HCT116 (cell line): ENCODE results near the gene MMADHC.

Experiments
- CTCF ChIP-seq, 3 experiments: fragments of 200-600 bp in 1 of 3; sonication (generic) in 1 of 3; IDR thresholded peaks in 2 of 3; conservative IDR thresholded peaks in 1 of 3; 2 replicates each; pipeline ENCODE4 v1.5.1; 2012 to 2017; ENCODE audit warnings: low read depth in 2 of 3, low read length in 2 of 3, antibody characterized with exemption in 1 of 3, borderline replicate concordance in 1 of 3, control low read depth in 1 of 3, mild to moderate bottlenecking in 1 of 3, mixed read lengths in 1 of 3, mixed run types in 1 of 3, moderate library complexity in 1 of 3; ENCODE audit not compliant: insufficient read depth in 1 of 3
- ELF1 ChIP-seq: IDR thresholded peaks from 2 replicates; pipeline ENCODE4 v1.6.1; 2012; ENCODE audit warnings: low read depth, borderline replicate concordance
- EZH2 ChIP-seq: fragments of 200-600 bp; sonication (generic); IDR thresholded peaks from 2 replicates; pipeline ENCODE4 v1.6.1; 2017; ENCODE audit warnings: antibody characterized with exemption, mixed run types
- EZH2phosphoT487 ChIP-seq: fragments of 200-600 bp; IDR thresholded peaks from 2 replicates; pipeline ENCODE4 v1.6.1; 2018; ENCODE audit warnings: antibody characterized with exemption, borderline replicate concordance
- POLR2A ChIP-seq: IDR thresholded peaks from 2 replicates; pipeline ENCODE4 v1.7.0; 2011; ENCODE audit warnings: borderline replicate concordance; ENCODE audit not compliant: insufficient read depth, insufficient read length; ENCODE audit errors: extremely low read depth
- SIN3A ChIP-seq: IDR thresholded peaks from 2 replicates; pipeline ENCODE4 v1.6.1; 2012; ENCODE audit warnings: low read depth

GRCh38 chr2:149597668-149598326, 10.2 kb upstream of the MMADHC start:
- TF ChIP-seq CTCF (IDR thresholded peaks at IDR 0.05 in 2 of 3, conservative IDR thresholded peaks at IDR 0.05 in 1 of 3; ENCODE audit: borderline replicate concordance in 1 of 3, insufficient read depth in 1 of 3, low read depth in 2 of 3, low read length in 2 of 3) (peak; percentile 73 to 82 (median 76); a peak in 5 of 6 replicates), SIN3A (no peak), EZH2 (no peak), EZH2phosphoT487 (no peak), POLR2A (no peak), ELF1 (no peak)
